Thyroid gland (tissue), 4 donors: Measurements from ENCODE around the gene TNFSF10. TPM values are rescaled to one million over a fixed set of nuclear protein-coding genes. Genes with fewer than 3 reads are reported as not detected.

Experiments
- DNase-seq, 2 donors: peaks; one replicate each; pipeline ENCODE4 v3.0.0-alpha.2; 2019
- H3K27ac ChIP-seq, 3 donors: fragments of 200-600 bp; sonication (generic); 1 replicate in 2 of 3; 2 replicates in 1 of 3; pipeline ENCODE4 v1.5.1; 2016 to 2019; ENCODE audit warnings: mild to moderate bottlenecking in 1 of 3, moderate library complexity in 1 of 3
- H3K27me3 ChIP-seq: fragments of 200-600 bp; sonication (generic); one replicate; pipeline ENCODE4 v1.5.1; 2019
- H3K36me3 ChIP-seq, 2 donors: fragments of 200-600 bp; sonication (generic); one replicate each; pipeline ENCODE4 v1.5.1; 2016 to 2019
- H3K4me1 ChIP-seq, 2 donors: fragments of 200-600 bp; sonication (generic); one replicate each; pipeline ENCODE4 v1.5.1; 2017 to 2019
- H3K4me3 ChIP-seq, 3 donors: fragments of 200-600 bp; sonication (generic); replicated peaks in 1 of 3; 1 replicate in 2 of 3; 2 replicates in 1 of 3; pipeline ENCODE4 v1.5.1; 2016; ENCODE audit warnings: mild to moderate bottlenecking in 1 of 3
- H3K9me3 ChIP-seq: fragments of 200-600 bp; sonication (generic); one replicate; pipeline ENCODE4 v1.5.1; 2017
- POLR2A ChIP-seq, 2 donors: fragments of 450-650 bp; IDR thresholded peaks; one replicate each; pipeline ENCODE4 v1.6.1; 2017; ENCODE audit warnings: antibody characterized with exemption in 2 of 2, mild to moderate bottlenecking in 2 of 2, moderate library complexity in 1 of 2
- WGBS, 2 donors: methylation state at CpG; one replicate each; pipeline ENCODE4 v1.1.5; 2017; 5-methylcytosine and 5-hydroxymethylcytosine counted together
- intact Hi-C: fragments of 100-400 bp; cut with DNase I; formaldehyde crosslinking; loops from one replicate; pipeline ENCODE4 v1.15.1; 2023
- total RNA-seq, 4 donors: library from RNA; depleted of rRNA; stranded (reverse); fragments of >200 nt; gene quantifications; one replicate each; pipeline ENCODE4 v1.2.3, GENCODE V29; 2016
- TF ChIP-seq, protein P1 (sequence below), 6 experiments: fragments of 200-600 bp in 3 of 6; fragments of 450-650 bp in 3 of 6; sonication (generic) in 3 of 6; IDR thresholded peaks; one replicate each; pipeline ENCODE4 v1.5.1; 2016 to 2019; ENCODE audit warnings: antibody characterized with exemption in 6 of 6, mild to moderate bottlenecking in 2 of 6, inconsistent platforms in 1 of 6, moderate library complexity in 1 of 6

Gene TNFSF10
- total RNA-seq, 4 donors from 2014 or later = 24.4 to 178 (median 61.7) TPM

DNA sequence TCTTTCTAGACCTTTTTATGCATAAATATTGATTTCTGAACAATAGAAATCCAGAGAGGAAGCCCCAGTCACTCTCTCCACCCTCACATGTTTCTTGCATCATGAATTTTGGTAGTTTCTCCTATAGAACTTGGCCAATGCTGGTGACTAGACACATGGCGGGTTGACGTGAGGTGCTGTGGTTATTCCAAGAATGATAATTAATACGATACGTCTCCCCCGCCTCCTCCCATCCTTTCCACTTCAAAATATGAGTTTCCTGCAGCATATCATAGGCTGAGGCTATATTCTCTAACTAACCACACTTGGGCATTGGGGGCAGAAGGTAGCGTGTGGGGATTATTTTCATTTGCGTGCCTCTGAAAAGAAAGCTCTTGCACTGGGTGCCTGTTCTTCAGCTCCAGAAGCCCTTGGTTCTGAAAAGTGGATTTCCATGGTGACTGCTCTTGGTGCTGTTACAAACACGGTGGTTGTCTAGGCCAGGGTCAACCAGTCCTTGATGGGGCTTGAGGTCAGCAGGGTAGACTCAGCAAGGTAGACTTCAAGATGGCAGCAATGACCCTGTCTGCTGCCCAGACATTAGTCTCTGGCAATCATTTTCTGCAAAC is 5.3 kb downstream of the TNFSF10 start:
- Histone ChIP-seq H3K36me3 (no peaks in the 10 kb centered on the region), H3K27ac (no peak overlapping the region), H3K9me3 (no peaks in the 10 kb centered on the region), H3K27me3 (no peaks in the 10 kb centered on the region), H3K4me3 (no peak overlapping the region), H3K4me1 (peaks cover 8 to 12% of the 10 kb centered on the region in 2 donors)
- no peak for DNase-seq
- TF ChIP-seq POLR2A (IDR thresholded peaks at IDR 0.05) = no peak
- TF ChIP-seq, protein P1, sequence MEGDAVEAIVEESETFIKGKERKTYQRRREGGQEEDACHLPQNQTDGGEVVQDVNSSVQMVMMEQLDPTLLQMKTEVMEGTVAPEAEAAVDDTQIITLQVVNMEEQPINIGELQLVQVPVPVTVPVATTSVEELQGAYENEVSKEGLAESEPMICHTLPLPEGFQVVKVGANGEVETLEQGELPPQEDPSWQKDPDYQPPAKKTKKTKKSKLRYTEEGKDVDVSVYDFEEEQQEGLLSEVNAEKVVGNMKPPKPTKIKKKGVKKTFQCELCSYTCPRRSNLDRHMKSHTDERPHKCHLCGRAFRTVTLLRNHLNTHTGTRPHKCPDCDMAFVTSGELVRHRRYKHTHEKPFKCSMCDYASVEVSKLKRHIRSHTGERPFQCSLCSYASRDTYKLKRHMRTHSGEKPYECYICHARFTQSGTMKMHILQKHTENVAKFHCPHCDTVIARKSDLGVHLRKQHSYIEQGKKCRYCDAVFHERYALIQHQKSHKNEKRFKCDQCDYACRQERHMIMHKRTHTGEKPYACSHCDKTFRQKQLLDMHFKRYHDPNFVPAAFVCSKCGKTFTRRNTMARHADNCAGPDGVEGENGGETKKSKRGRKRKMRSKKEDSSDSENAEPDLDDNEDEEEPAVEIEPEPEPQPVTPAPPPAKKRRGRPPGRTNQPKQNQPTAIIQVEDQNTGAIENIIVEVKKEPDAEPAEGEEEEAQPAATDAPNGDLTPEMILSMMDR (IDR thresholded peaks at IDR 0.05) = no peak
- WGBS, 2 donors = 80% methylated on average over 7 to 8 of the region's 8 CpGs
- intact Hi-C loops = no loop called here

DNA sequence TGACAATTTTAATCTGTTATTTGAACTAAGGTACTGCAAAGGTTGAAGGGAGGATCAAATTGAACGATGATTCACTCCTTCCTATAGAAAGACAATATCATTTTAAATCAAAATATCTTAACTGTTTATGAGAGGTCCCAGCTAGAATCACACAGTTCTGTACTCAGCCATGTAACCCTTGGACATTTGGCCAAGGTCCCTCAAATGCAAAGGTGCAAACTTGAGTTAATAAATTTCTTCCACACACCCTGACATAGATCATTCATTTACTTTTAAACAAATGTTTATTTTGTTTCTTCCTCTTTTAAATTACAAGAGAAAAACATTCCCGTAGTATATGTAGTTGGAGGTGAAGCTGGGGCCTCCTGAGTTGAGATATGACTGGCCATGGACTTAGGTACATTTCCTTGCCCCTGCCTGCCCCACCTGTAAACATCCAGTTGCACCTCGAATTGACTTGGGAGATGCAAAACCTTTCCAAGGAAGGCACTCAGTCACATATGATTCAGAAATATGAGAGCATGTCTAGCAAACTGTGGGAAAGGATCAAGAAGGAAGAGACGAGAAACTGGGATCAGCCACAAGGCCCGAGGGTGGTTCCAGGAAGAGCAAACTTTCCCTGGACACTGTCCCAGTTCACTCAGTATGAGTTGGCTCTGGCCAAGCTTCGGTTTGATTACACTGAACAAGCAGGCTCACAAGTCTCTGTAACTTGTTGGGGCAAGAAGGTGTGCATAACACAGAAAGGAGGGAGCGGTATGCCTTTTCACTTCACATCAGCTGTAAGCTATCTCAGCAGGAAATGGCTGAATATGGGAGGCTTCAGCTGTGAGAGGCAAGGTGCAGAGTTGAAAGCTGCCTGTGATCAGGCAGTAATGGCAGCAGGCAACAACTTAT is 6.7 kb downstream of the TNFSF10 start:
- peak; percentile 13 to 49 for DNase-seq
- 45 to 60% methylated on average over 7 of the region's 7 CpGs for WGBS, 2 donors
- Histone ChIP-seq H3K4me3 (no peak overlapping the region), H3K36me3 (no peaks in the 10 kb centered on the region), H3K27ac (peak overlapping the region; percentile 7 to 34 (median 33)), H3K4me1 (peaks cover 4 to 12% of the 10 kb centered on the region in 2 donors), H3K9me3 (no peaks in the 10 kb centered on the region), H3K27me3 (no peaks in the 10 kb centered on the region)
- intact Hi-C loops = no loop called here
- no peak for TF ChIP-seq POLR2A (IDR thresholded peaks at IDR 0.05)
- TF ChIP-seq, protein P1 (IDR thresholded peaks at IDR 0.05) = no peak

DNA sequence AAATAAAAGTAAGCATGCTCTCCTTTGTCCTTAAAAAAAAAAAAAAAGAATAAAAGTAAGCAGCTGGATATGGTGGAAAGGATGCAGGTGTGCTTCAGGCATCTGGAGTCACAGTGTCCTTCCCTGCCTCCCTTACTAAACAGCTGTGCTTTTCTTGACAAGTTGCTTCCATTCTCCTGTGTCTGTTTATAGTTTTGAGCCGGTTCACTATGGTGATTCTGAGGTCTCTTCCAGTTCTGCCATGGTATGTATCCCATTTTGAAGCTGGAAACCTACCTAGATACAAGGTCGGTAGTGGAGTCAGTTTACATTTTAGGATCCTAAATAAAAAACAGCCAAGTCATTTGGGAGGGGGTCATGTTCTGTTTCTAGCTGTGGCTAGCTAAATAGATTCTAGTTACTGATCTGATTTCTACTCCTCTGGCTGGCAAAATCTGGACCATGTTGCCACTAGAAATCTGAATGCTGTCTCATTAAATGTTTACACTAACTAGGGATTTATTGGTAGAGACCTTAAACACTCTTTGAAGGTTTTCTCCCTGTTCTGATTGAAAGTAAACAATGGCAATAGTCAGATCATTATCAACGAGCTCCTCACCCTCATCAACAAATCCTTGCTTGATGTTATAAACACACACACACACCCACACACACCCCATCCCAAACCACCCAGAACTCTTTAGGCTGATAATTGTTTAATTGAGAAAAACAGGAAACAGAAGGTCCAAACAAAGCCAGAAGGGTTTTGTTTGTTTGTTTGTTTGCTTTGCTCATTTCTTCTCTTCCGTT is 7.9 kb downstream of the TNFSF10 start:
- DNase-seq = no peak
- peaks cover 4 to 12% of the 10 kb centered on the region in 2 donors for H3K4me1 ChIP-seq
- no peak overlapping the region for H3K4me3 ChIP-seq
- H3K27me3 ChIP-seq = no peaks in the 10 kb centered on the region
- TF ChIP-seq POLR2A (IDR thresholded peaks at IDR 0.05) = no peak
- TF ChIP-seq, protein P1 (IDR thresholded peaks at IDR 0.05) = no peak
- no peaks in the 10 kb centered on the region for H3K36me3 ChIP-seq
- H3K9me3 ChIP-seq = no peaks in the 10 kb centered on the region
- no peak overlapping the region for H3K27ac ChIP-seq
- 62 to 67% methylated on average over 4 of the region's 4 CpGs for WGBS, 2 donors
- intact Hi-C loops = no loop called here

DNA sequence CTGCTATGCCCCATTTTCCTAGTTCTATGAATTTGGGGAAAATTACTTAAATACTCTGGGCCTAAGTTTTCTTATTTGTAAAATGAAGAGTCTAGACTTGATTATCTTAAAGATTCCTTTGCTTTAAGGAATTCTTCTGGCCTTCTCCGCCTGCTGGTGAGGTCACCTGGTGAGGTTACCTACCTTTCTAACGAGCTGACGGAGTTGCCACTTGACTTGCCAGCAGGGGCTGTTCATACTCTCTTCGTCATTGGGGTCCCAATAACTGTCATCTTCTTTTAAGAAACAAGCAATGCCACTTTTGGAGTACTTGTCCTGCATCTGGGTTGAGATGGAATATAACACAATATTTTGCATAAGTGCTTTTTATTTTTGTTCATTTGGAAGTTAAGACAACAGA is 8.6 kb downstream of the TNFSF10 start:
- peaks cover 4 to 12% of the 10 kb centered on the region in 2 donors for H3K4me1 ChIP-seq
- intact Hi-C loops = no loop called here
- no peaks in the 10 kb centered on the region for H3K9me3 ChIP-seq
- H3K27me3 ChIP-seq = no peaks in the 10 kb centered on the region
- H3K36me3 ChIP-seq = no peaks in the 10 kb centered on the region
- TF ChIP-seq POLR2A (IDR thresholded peaks at IDR 0.05) = no peak
- TF ChIP-seq, protein P1 (IDR thresholded peaks at IDR 0.05) = no peak
- DNase-seq = no peak
- H3K27ac ChIP-seq = no peak overlapping the region
- no peak overlapping the region for H3K4me3 ChIP-seq
- WGBS, 2 donors = 88% methylated on average over 4 of the region's 4 CpGs
